HG02970 (cell line): ENCODE data around the gene NINJ1.
"Not testable (repeated sequence)": the region's sequence is repeated elsewhere in the genome, so short reads cannot be mapped to it uniquely, and the experiment has no call there.

Experiments
- ATAC-seq: cut with Tn5 transposase; IDR thresholded peaks from one replicate; pipeline ENCODE4 v1.9.1; 2021; ENCODE audit warnings: mild to moderate bottlenecking, moderate library complexity, moderate number of reproducible peaks; ENCODE audit not compliant: unreplicated experiment, low FRiP score

Gene NINJ1

GRCh38 chr9:93121316-93122241 is 12.5 kb downstream of the NINJ1 start:
- no peak for ATAC-seq

- ATAC-seq: no peak
These were observed 13.2 kb downstream of the NINJ1 start for GRCh38 chr9:93120846-93121315.

GRCh38 chr9:93119953-93120845 is 13.9 kb downstream of the NINJ1 start:
- ATAC-seq: no peak

GRCh38 chr9:93119703-93119952 is 14.4 kb downstream of the NINJ1 start:
- ATAC-seq: no peak

DNA sequence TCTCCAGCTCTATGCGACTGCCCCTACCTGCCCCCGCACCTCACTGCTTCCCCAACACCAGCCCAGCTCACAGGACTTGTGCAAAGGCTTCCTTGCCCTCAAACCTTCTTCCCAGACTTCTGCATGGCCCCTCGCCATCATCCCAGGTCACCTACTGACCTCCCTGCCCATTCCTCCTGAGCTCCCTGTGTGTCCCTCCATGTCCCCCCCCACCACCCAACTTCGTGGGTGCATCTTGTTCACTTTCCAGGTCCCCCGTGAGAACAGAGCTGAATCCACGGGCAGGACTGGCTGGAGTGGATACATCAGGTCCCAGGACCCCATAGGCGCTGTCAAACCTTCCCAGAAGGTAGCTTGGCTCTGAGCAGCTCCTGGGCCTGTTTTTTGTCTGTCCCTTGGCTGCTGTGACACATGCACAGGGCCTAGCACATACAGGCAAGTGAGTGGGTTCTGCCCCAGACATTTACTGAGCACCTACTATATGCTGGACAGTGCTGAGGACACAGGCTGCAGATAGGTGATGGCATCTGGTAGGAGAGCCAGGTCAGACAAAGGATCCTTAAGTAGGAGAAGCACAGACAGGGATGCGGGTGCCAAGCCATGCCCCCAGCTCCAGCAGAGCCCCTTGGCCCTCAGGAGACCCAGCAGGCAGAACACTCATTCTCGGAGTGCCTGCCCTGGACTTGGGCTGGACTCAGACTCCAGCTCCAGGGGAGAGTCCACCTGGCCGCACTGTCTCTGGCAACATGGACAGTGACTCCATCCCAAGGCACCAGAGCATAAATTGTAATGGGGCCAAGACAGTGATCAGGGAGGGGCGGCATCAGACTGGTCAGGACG is 15.0 kb downstream of the NINJ1 start:
- no peak for ATAC-seq

DNA sequence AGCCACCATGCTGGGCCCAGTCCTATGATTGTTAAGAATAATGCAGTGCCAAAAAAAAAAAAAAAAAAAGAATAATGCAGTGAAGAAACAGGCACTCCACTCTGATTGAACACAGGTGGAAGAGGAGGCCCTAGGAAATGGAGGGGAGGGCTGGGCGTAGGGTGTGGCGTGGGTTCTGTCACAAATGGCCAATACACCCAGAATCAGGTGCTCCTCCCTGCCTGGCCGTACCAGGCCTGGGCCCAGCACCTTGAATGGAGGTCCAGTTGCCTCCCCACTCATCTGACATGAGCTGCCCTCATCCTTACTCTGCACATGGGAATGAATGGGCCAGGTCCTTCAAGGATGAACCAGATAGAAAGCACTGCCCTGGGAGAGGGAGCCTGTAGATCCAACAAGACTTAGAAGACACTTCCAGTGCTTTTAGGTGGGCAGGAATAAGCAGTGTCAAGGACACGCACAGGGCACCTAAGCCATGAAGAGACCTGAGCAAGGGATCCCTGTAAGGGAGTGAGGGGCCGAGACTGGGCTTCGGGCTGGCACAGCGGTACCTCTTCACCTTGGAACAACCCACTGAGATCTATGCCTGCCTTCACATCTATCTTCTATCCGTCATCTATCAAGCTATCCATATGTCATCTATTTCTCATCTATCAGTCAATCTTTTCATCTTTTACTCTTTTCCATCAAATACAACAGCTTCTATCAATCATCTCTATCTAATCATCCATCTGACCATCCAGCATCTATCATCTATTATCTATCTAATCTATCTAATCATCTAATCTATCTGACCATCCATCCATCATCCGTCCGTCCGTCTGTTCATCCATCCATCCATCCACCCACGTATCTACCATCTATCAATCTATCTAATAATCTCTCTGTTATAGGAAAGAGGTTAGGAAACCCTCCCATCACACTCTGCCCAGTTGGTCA is 15.9 kb downstream of the NINJ1 start:
- no peak for ATAC-seq

GRCh38 chr9:93117521-93117920 is 16.5 kb downstream of the NINJ1 start:
- not testable (repeated sequence) for ATAC-seq

DNA sequence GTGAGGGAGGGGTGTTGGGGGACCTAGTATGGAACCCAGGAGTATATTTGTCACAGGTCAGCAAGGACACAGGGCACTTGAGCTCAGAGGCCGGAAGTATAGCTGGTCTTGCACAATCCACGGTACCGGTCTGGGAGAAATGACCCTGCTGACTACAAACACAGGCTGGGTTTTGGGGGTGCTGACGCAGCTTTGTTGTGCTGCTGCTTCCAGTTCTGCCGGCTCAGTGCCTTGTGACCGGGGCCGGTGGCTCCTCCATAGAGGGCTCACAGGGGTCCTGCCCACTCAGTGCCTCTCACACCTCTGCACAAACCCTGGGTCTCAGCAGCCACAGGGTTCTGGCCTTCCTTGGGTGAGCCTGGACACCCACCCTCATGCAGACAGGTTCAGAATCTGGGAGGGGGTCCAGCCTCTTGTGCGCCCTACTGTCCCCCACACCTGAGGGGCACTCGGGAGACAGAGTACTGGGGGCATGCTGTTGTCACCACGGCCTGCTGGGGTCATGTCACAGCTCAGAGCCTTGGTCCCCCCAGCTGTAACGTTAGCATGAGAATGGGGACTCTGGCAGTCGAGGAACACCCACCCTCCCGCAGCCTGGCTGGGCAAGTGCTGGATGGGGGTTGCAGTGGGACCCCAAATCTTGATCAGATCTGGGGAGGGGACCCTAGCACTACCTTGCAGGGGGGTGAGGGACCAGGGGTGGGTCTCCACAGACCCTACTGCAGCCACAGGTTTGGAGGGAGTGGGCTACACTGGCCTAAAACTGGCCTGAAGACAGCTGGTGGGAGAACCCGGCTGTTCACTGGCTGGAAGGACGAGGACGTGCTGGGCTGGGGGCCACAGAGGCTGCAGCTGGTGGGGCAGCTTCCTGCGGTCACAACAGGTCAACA is 17.7 kb downstream of the NINJ1 start:
- ATAC-seq: no peak

- ATAC-seq: no peak
These were observed 18.5 kb downstream of the NINJ1 start for GRCh38 chr9:93115486-93116071.

GRCh38 chr9:93114984-93115335 is 19.1 kb downstream of the NINJ1 start:
- ATAC-seq: no peak

- no peak for ATAC-seq
These were observed 19.7 kb downstream of the NINJ1 start for GRCh38 chr9:93114169-93114983.

DNA sequence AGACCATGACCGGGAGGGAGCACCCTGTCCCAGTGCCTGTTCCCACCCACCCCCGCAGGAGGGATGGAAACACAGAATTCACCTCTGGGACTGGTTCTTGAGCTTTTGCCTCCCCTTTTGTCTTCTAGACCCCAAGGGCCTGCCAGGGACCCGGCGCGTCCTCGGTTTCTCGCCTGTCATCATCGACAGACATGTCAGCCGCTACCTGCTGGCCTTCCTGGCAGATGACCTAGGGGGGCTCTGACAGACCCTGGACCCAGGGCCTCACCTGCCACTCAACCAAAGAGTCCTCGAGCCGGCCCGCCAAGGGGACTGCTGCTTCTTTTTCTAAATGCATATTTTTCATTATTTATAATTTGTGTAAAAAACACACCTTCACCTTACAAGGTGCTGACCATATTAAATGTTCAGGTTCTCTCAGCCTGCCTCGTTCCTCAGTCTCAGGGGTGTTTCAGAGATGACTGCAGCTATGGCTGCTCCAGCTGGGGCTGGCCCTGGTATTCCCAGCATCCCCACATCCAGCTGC is 21.1 kb downstream of the NINJ1 start:
- ATAC-seq: no peak

GRCh38 chr9:93112116-93112863 is 21.8 kb downstream of the NINJ1 start:
- no peak for ATAC-seq

GRCh38 chr9:93111371-93112115 is 22.5 kb downstream of the NINJ1 start:
- no peak for ATAC-seq

GRCh38 chr9:93111001-93111370 is 23.1 kb downstream of the NINJ1 start:
- ATAC-seq: no peak

DNA sequence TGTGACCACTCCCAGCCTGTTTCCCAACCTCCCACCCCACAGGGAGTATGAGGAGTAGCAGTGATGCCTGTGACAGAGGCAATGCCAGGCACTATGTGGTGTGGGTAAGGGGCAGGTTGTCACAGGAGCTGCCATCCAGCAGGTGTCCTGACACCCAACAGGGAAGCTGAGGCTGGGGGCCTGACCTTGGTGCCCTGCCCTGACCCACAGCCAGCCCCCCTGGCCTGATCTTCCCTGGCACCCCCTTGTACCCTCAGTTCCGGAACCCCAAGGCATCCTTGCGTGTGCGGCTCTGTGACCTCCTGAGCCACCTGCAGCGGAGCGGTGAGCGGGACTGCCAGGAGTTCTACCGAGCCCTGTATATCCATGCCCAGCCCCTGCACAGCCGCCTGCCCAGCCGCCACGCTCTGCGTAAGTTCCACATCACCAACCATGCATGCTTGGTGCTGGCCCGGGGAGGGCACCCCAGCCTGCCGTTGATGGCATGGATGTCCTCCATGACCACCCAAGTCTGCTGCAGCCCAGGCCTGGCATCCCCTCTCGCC is 23.7 kb downstream of the NINJ1 start:
- ATAC-seq: no peak
